Stimulated activated CD8-positive, alpha-beta memory T cell treated with anti-CD3 and anti-CD28 coated beads, Interleukin-15, amount 100 ng/mL, for 24 hours (primary cell): ENCODE data around the gene OR10A3.

ENCODE experiments used
- DNase-seq: peaks from one replicate; pipeline ENCODE4 v3.0.0-alpha.2; 2020; ENCODE audit warnings: low read depth

Gene OR10A3

GRCh38 chr11:7892059-7892699 is 49.3 kb downstream of the OR10A3 start:
- DNase-seq, result no peak

GRCh38 chr11:7890417-7891172 is 50.9 kb downstream of the OR10A3 start:
- no peak for DNase-seq

- no peak for DNase-seq
These were observed 51.5 kb downstream of the OR10A3 start for GRCh38 chr11:7889985-7890384.
